H1 (cell line): Measurements from ENCODE around the gene THEMIS. TPM values are rescaled to one million over a fixed set of nuclear protein-coding genes. Genes with fewer than 3 reads are reported as not detected.

Experiments
- CTCF ChIA-PET: fragments of 300-600 bp; sonication (Branson Sonifier 250); formaldehyde crosslinking; loops from one replicate; lab custom pipeline; 2021; ENCODE audit not compliant: partially characterized antibody; lab: Charles Lee
- POLR2A ChIA-PET: fragments of 300-600 bp; sonication (Branson Sonifier 250); formaldehyde crosslinking; loops from one replicate; lab custom pipeline; 2021; ENCODE audit warnings: inconsistent platforms; ENCODE audit not compliant: partially characterized antibody; lab: Charles Lee
- DNase-seq, 2 experiments: peaks; one replicate each; pipeline versions ENCODE4 v3.0.0 to v3.0.0-alpha.2; 2010 to 2022; ENCODE audit warnings: low spot score in 2 of 2, low read depth in 1 of 2, mixed read lengths in 1 of 2
- FAIRE-seq: peaks from 2 replicates; lab custom pipeline; 2011; peaks lifted over from hg19 to GRCh38; lab: Jason Lieb, UNC
- H2AFZ ChIP-seq: 2 replicates; pipeline ENCODE4 v1.8.1; 2012; ENCODE audit warnings: low read length, inconsistent platforms
- H2AK5ac ChIP-seq: 2 replicates; pipeline ENCODE4 v1.6.1; 2013; ENCODE audit warnings: low read depth, low read length
- H2BK120ac ChIP-seq: replicated peaks from 2 replicates; pipeline ENCODE3; 2013; ENCODE audit warnings: low read depth, low read length, inconsistent platforms
- H2BK12ac ChIP-seq: 2 replicates; pipeline ENCODE4 v1.6.1; 2013; ENCODE audit warnings: low read depth, low read length
- H2BK15ac ChIP-seq: 2 replicates; pipeline ENCODE4 v1.6.1; 2013; ENCODE audit warnings: low read length
- H2BK20ac ChIP-seq: 2 replicates; pipeline ENCODE4 v1.6.1; 2013; ENCODE audit warnings: low read length
- H2BK5ac ChIP-seq: 2 replicates; pipeline ENCODE4 v1.6.1; 2013; ENCODE audit warnings: low read depth, low read length
- H3K14ac ChIP-seq: 2 replicates; pipeline ENCODE4 v1.6.1; 2013; ENCODE audit warnings: inconsistent platforms; ENCODE audit not compliant: insufficient read length
- H3K18ac ChIP-seq: 2 replicates; pipeline ENCODE4 v1.6.1; 2013; ENCODE audit warnings: low read length; ENCODE audit errors: extremely low read depth
- H3K23ac ChIP-seq: 2 replicates; pipeline ENCODE4 v1.6.1; 2013; ENCODE audit warnings: inconsistent platforms; ENCODE audit not compliant: insufficient read length
- H3K23me2 ChIP-seq: 2 replicates; pipeline ENCODE4 v1.6.1; 2013; ENCODE audit warnings: low read depth, low read length
- H3K27ac ChIP-seq: 2 replicates; pipeline ENCODE4 v1.6.1; 2011; ENCODE audit warnings: low read depth, low read length, inconsistent platforms
- H3K27me3 ChIP-seq, 4 experiments: replicated peaks in 1 of 4; 1 replicate in 1 of 4; 2 replicates in 3 of 4; pipeline versions ENCODE4 v1.6.1 to v1.8.1; 2011 to 2013; ENCODE audit warnings: low read length in 3 of 4, mild to moderate bottlenecking in 3 of 4, inconsistent platforms in 2 of 4, mixed read lengths in 2 of 4, moderate library complexity in 1 of 4; ENCODE audit not compliant: control insufficient read depth in 3 of 4, insufficient read depth in 3 of 4; ENCODE audit errors: extremely low read depth in 1 of 4
- H3K36me3 ChIP-seq, 4 experiments: 2 replicates each; pipeline versions ENCODE4 v1.6.1 to v1.8.1; 2011 to 2013; ENCODE audit warnings: mild to moderate bottlenecking in 4 of 4, low read length in 3 of 4, moderate library complexity in 2 of 4, control low read depth in 1 of 4, inconsistent platforms in 1 of 4; ENCODE audit not compliant: insufficient read depth in 4 of 4, control insufficient read depth in 2 of 4
- H3K4ac ChIP-seq: replicated peaks from 2 replicates; pipeline ENCODE3; 2013; ENCODE audit warnings: low read length, low read depth, mixed read lengths, inconsistent platforms; ENCODE audit not compliant: insufficient read length
- H3K4me1 ChIP-seq, 4 experiments: replicated peaks in 1 of 4; 1 replicate in 1 of 4; 2 replicates in 3 of 4; pipeline versions ENCODE4 v1.6.1 to v1.8.1; 2011 to 2013; ENCODE audit warnings: low read length in 3 of 4, inconsistent platforms in 2 of 4, mixed read lengths in 1 of 4; ENCODE audit not compliant: insufficient read depth in 4 of 4, control insufficient read depth in 3 of 4
- H3K4me2 ChIP-seq, 2 experiments: 2 replicates each; pipeline versions ENCODE4 v1.6.1 to v1.8.1; 2011 to 2013; ENCODE audit warnings: low read depth in 2 of 2, low read length in 2 of 2, control low read depth in 1 of 2, inconsistent platforms in 1 of 2, mild to moderate bottlenecking in 1 of 2; ENCODE audit not compliant: insufficient read depth in 1 of 2
- H3K4me3 ChIP-seq, 4 experiments: fragments of 200-600, 300-600 bp in 1 of 4; sonication (generic), shearing (Covaris generic), sonication (Bioruptor Twin) in 1 of 4; 2 replicates each; pipeline versions ENCODE4 v1.5.1 to v1.8.1; 2011 to 2016; ENCODE audit warnings: low read length in 4 of 4, low read depth in 3 of 4, control low read depth in 2 of 4, inconsistent platforms in 2 of 4, mild to moderate bottlenecking in 2 of 4, mixed read lengths in 1 of 4, moderate library complexity in 1 of 4; ENCODE audit not compliant: insufficient read depth in 2 of 4; ENCODE audit errors: extremely low read depth in 1 of 4
- H3K56ac ChIP-seq: replicated peaks from 2 replicates; pipeline ENCODE3; 2013; ENCODE audit warnings: low read depth, mild to moderate bottlenecking, mixed read lengths, low read length, inconsistent platforms; ENCODE audit not compliant: insufficient read length
- H3K79me1 ChIP-seq: 2 replicates; pipeline ENCODE4 v1.6.1; 2013; ENCODE audit warnings: low read depth, low read length, control low read depth
- H3K79me2 ChIP-seq, 2 experiments: 2 replicates each; pipeline versions ENCODE4 v1.6.1 to v1.8.1; 2012 to 2013; ENCODE audit warnings: low read length in 2 of 2, mild to moderate bottlenecking in 2 of 2, inconsistent platforms in 1 of 2; ENCODE audit not compliant: insufficient read depth in 2 of 2, control insufficient read depth in 1 of 2
- H3K9ac ChIP-seq, 4 experiments: replicated peaks in 1 of 4; 1 replicate in 1 of 4; 2 replicates in 3 of 4; pipeline versions ENCODE4 v1.6.1 to v1.8.1; 2011 to 2013; ENCODE audit warnings: low read depth in 3 of 4, low read length in 3 of 4, control low read depth in 2 of 4, mild to moderate bottlenecking in 2 of 4, moderate library complexity in 2 of 4, inconsistent platforms in 1 of 4; ENCODE audit errors: extremely low read depth in 1 of 4
- H3K9me3 ChIP-seq, 2 experiments: 2 replicates each; pipeline versions ENCODE4 v1.6.1 to v1.8.1; 2012 to 2013; ENCODE audit warnings: mild to moderate bottlenecking in 2 of 2, moderate library complexity in 2 of 2, control low read depth in 1 of 2, inconsistent platforms in 1 of 2, low read depth in 1 of 2, low read length in 1 of 2, mixed read lengths in 1 of 2; ENCODE audit not compliant: insufficient read depth in 2 of 2
- H4K20me1 ChIP-seq, 2 experiments: replicated peaks in 1 of 2; 2 replicates each; pipeline versions ENCODE3 to v1.8.1; 2011 to 2013; ENCODE audit warnings: inconsistent platforms in 2 of 2, low read length in 2 of 2, mild to moderate bottlenecking in 1 of 2; ENCODE audit not compliant: insufficient read depth in 2 of 2, control insufficient read depth in 1 of 2
- H4K5ac ChIP-seq: 2 replicates; pipeline ENCODE4 v1.6.1; 2013; ENCODE audit warnings: low read length, low read depth, mixed read lengths, inconsistent platforms; ENCODE audit not compliant: insufficient read length
- H4K8ac ChIP-seq: 2 replicates; pipeline ENCODE4 v1.8.0; 2013; ENCODE audit warnings: mild to moderate bottlenecking, moderate library complexity, low read length, inconsistent platforms; ENCODE audit not compliant: insufficient read depth; ENCODE audit errors: extremely low read depth
- H4K91ac ChIP-seq: replicated peaks from 2 replicates; pipeline ENCODE3; 2013; ENCODE audit warnings: low read length, mixed read lengths, inconsistent platforms; ENCODE audit not compliant: insufficient read length
- ASH2L ChIP-seq: fragments of 200-600, 300-600 bp; sonication (generic); IDR thresholded peaks from one replicate; pipeline ENCODE4 v1.7.1; 2017; ENCODE audit warnings: low read length
- CEBPB ChIP-seq: IDR thresholded peaks from 2 replicates; pipeline ENCODE4 v1.6.1; 2012; ENCODE audit warnings: low read depth, low read length
- E2F6 ChIP-seq: IDR thresholded peaks from 2 replicates; pipeline ENCODE4 v1.6.1; 2012; ENCODE audit warnings: inconsistent platforms
- JUN ChIP-seq: IDR thresholded peaks from 2 replicates; pipeline ENCODE4 v1.6.1; 2011; ENCODE audit warnings: low read depth, mild to moderate bottlenecking, improper control_type of control experiment, low read length
- KDM4A ChIP-seq: IDR thresholded peaks from one replicate; pipeline ENCODE4 v1.7.1; 2012; ENCODE audit warnings: low read depth, mild to moderate bottlenecking, moderate library complexity, low read length, inconsistent platforms; ENCODE audit not compliant: severe bottlenecking
- NANOG ChIP-seq: IDR thresholded peaks from 2 replicates; pipeline ENCODE4 v1.6.1; 2011; ENCODE audit warnings: low read length, low read depth, mild to moderate bottlenecking, inconsistent platforms; ENCODE audit not compliant: insufficient read depth, poor library complexity, severe bottlenecking
- PHF8 ChIP-seq: fragments of 200-600 bp; sonication (generic); conservative IDR thresholded peaks from 2 replicates; pipeline ENCODE4 v1.7.1; 2012; ENCODE audit warnings: low read depth, mild to moderate bottlenecking, inconsistent platforms, low read length, moderate library complexity
- RAD21 ChIP-seq, 2 experiments: IDR thresholded peaks in 1 of 2; conservative IDR thresholded peaks in 1 of 2; 2 replicates each; pipeline ENCODE4 v1.6.1; 2011; ENCODE audit warnings: low read depth in 2 of 2, low read length in 2 of 2, improper control_type of control experiment in 1 of 2, inconsistent platforms in 1 of 2, mild to moderate bottlenecking in 1 of 2, moderate library complexity in 1 of 2
- RFX5 ChIP-seq: IDR thresholded peaks from 2 replicates; pipeline ENCODE4 v1.6.1; 2011; ENCODE audit warnings: low read depth, low read length, improper control_type of control experiment, borderline replicate concordance
- SIX5 ChIP-seq: IDR thresholded peaks from 2 replicates; pipeline ENCODE4 v1.6.1; 2011; ENCODE audit warnings: mild to moderate bottlenecking, low read depth, low read length
- SUZ12 ChIP-seq: fragments of 200-600 bp; sonication (generic); IDR thresholded peaks from 2 replicates; pipeline ENCODE4 v1.6.1; 2012; ENCODE audit warnings: mild to moderate bottlenecking, inconsistent platforms, low read length, moderate library complexity, mixed read lengths
- TAF7 ChIP-seq: optimal IDR thresholded peaks from 2 replicates; pipeline ENCODE3; 2011; ENCODE audit warnings: low read depth, mild to moderate bottlenecking, inconsistent platforms, low read length, moderate library complexity, borderline replicate concordance
- polyA plus RNA-seq, 7 experiments: library from polyadenylated mRNA; depleted of rRNA in 3 of 7; stranded (reverse) in 5 of 7; unstranded in 2 of 7; fragments of >200 nt in 5 of 7; fragments of 200-250 nt in 2 of 7; gene quantifications; 1 replicate in 5 of 7; 2 replicates in 1 of 7; 4 replicates in 1 of 7; pipeline versions ENCODE4 v1.2.1 to v1.2.3, GENCODE V29; 2011 to 2013; ENCODE audit warnings: missing spikeins in 2 of 7, mixed read lengths in 2 of 7
- total RNA-seq: library from RNA; stranded (reverse); fragmentation: NEBNext Ultra II Directional; extraction: Animal tissue kit (Norgen Biotek cat#: 25700); gene quantifications from 2 replicates; pipeline ENCODE4 v1.2.1, GENCODE V29; 2021
- TF ChIP-seq, protein P1 (sequence below): IDR thresholded peaks from 2 replicates; pipeline ENCODE4 v1.6.1; 2012; ENCODE audit warnings: low read length, inconsistent platforms

THEMIS gene
- total and polyA plus RNA-seq, 2 of the 8 experiments (the other 6 are each of a cell fraction or from before 2014, with no cell fraction given): not detected

- Histone ChIP-seq H3K79me1 (no peaks in the 10 kb centered on the region), H3K9me3 (peaks cover 11 to 16% of the 10 kb centered on the region in 2 experiments), H2BK15ac (no peak overlapping the region), H2BK20ac (no peak overlapping the region), H2BK120ac (no peak overlapping the region), H3K79me2 (no peaks in the 10 kb centered on the region), H3K56ac (no peak overlapping the region), H4K8ac (no peak overlapping the region), H2AK5ac (no peak overlapping the region), H3K4me1 (no peaks in the 10 kb centered on the region), H3K23me2 (no peaks in the 10 kb centered on the region), H4K20me1 (no peaks in the 10 kb centered on the region), H3K4me3 (no peak overlapping the region), H3K9ac (no peak overlapping the region), H2BK12ac (no peak overlapping the region), H3K4ac (no peak overlapping the region), H2AFZ (no peak overlapping the region), H3K36me3 (no peaks in the 10 kb centered on the region), H3K4me2 (no peak overlapping the region), H4K91ac (no peak overlapping the region), H3K14ac (no peak overlapping the region), H3K27ac (no peak overlapping the region), H3K18ac (no peak overlapping the region), H2BK5ac (no peak overlapping the region), H3K23ac (no peak overlapping the region), H3K27me3 (no peaks in the 10 kb centered on the region), H4K5ac (no peak overlapping the region)
- no peak for FAIRE-seq
- POLR2A ChIA-PET: no interaction called here
- CTCF ChIA-PET: no interaction called here
- no peak for DNase-seq
- no peak for TF ChIP-seq ASH2L
- no peak for TF ChIP-seq E2F6
- TF ChIP-seq CEBPB: no peak
- no peak for TF ChIP-seq JUN
- no peak for TF ChIP-seq SIX5
- no peak for TF ChIP-seq RAD21 (IDR thresholded peaks at IDR 0.05 in 1 of 2, conservative IDR thresholded peaks at IDR 0.05 in 1 of 2; ENCODE audit: low read depth in 2 of 2, low read length in 2 of 2)
- no peak for TF ChIP-seq PHF8
- TF ChIP-seq TAF7: no peak
- TF ChIP-seq, protein P1, sequence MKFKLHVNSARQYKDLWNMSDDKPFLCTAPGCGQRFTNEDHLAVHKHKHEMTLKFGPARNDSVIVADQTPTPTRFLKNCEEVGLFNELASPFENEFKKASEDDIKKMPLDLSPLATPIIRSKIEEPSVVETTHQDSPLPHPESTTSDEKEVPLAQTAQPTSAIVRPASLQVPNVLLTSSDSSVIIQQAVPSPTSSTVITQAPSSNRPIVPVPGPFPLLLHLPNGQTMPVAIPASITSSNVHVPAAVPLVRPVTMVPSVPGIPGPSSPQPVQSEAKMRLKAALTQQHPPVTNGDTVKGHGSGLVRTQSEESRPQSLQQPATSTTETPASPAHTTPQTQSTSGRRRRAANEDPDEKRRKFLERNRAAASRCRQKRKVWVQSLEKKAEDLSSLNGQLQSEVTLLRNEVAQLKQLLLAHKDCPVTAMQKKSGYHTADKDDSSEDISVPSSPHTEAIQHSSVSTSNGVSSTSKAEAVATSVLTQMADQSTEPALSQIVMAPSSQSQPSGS: no peak
- no peak for TF ChIP-seq KDM4A
- TF ChIP-seq RFX5: no peak
- no peak for TF ChIP-seq NANOG
- TF ChIP-seq SUZ12: no peak
Observed at GRCh38 chr6:127924031-127924430, 23.2 kb upstream of the THEMIS start.
